A549 (cell line): ENCODE data around the gene WDCP. TPM values are rescaled to one million over a fixed set of nuclear protein-coding genes. Genes with fewer than 3 reads are reported as not detected.
A peak's percentile ranks its signal among the peaks of the same experiment; 100 is the strongest.

ENCODE experiments used
- CBX2 ChIP-seq: fragments of 200-600 bp; sonication (generic); IDR thresholded peaks from 2 replicates; pipeline ENCODE4 v1.6.1; 2016; ENCODE audit warnings: low read depth, mild to moderate bottlenecking, borderline replicate concordance
- CBX8 ChIP-seq: fragments of 200-600 bp; sonication (generic); IDR thresholded peaks from 2 replicates; pipeline ENCODE4 v1.6.1; 2016
- CEBPB ChIP-seq, 2 experiments: fragments of >200 bp in 1 of 2; sonication (Bioruptor Twin) in 1 of 2; formaldehyde crosslinking in 1 of 2; IDR thresholded peaks; 2 replicates each; pipeline ENCODE4 v1.6.1; 2012 to 2016
- CHD2 ChIP-seq: fragments of 150-350 bp; IDR thresholded peaks from 2 replicates; pipeline ENCODE4 v1.6.1; 2014; ENCODE audit warnings: low read length; ENCODE audit not compliant: partially characterized antibody
- CHD4 ChIP-seq: fragments of 200-600 bp; sonication (generic); IDR thresholded peaks from 2 replicates; pipeline ENCODE4 v1.6.1; 2016; ENCODE audit warnings: antibody characterized with exemption, mild to moderate bottlenecking, borderline replicate concordance
- EHF ChIP-seq: fragments of 250-450 bp; sonication (Bioruptor Pico); IDR thresholded peaks from 2 replicates; pipeline ENCODE4 v1.5.0; 2020; ENCODE audit warnings: mild to moderate bottlenecking
- EHMT2 ChIP-seq: fragments of 200-600 bp; sonication (generic); IDR thresholded peaks from 2 replicates; pipeline ENCODE4 v1.6.1; 2016; ENCODE audit warnings: antibody characterized with exemption, low read depth, mild to moderate bottlenecking, moderate library complexity
- FOSB ChIP-seq: fragments of 250-450 bp; sonication (Bioruptor Pico); IDR thresholded peaks from 2 replicates; pipeline ENCODE4 v1.5.0; 2020; ENCODE audit warnings: mild to moderate bottlenecking, moderate library complexity
- FOSL2 ChIP-seq, 2 experiments: fragments of 450-650 bp in 1 of 2; fragments of >200 bp in 1 of 2; sonication (Bioruptor Twin) in 1 of 2; formaldehyde crosslinking; IDR thresholded peaks; 2 replicates each; pipeline versions ENCODE4 v1.5.0 to v1.6.1; 2016 to 2020; ENCODE audit warnings: mild to moderate bottlenecking in 1 of 2, moderate library complexity in 1 of 2
- GATA3 ChIP-seq: IDR thresholded peaks from 2 replicates; pipeline ENCODE4 v1.6.1; 2012; ENCODE audit warnings: borderline replicate concordance
- HDAC2 ChIP-seq: fragments of 200-600 bp; sonication (generic); IDR thresholded peaks from 2 replicates; pipeline ENCODE4 v1.6.1; 2016
- HOXB5 ChIP-seq: fragments of 250-450 bp; sonication (Bioruptor Pico); IDR thresholded peaks from 2 replicates; pipeline ENCODE4 v1.5.0; 2020; ENCODE audit warnings: mild to moderate bottlenecking, moderate library complexity
- KDM1A ChIP-seq: fragments of 200-600 bp; sonication (generic); IDR thresholded peaks from 2 replicates; pipeline ENCODE4 v1.6.1; 2016; ENCODE audit warnings: low read depth, mild to moderate bottlenecking
- MAFK ChIP-seq: fragments of 450-650 bp; IDR thresholded peaks from 2 replicates; pipeline ENCODE4 v1.6.1; 2014; ENCODE audit not compliant: partially characterized antibody
- NFE2L2 ChIP-seq: fragments of 150-350 bp; conservative IDR thresholded peaks from 2 replicates; pipeline ENCODE4 v1.6.1; 2014; ENCODE audit warnings: low read length
- NPAS2 ChIP-seq: fragments of 250-450 bp; sonication (Bioruptor Pico); IDR thresholded peaks from 2 replicates; pipeline ENCODE4 v1.8.0; 2022; ENCODE audit warnings: mild to moderate bottlenecking, moderate library complexity, borderline replicate concordance
- PHF8 ChIP-seq: fragments of 200-600 bp; sonication (generic); IDR thresholded peaks from 2 replicates; pipeline ENCODE4 v1.6.1; 2016; ENCODE audit warnings: low read depth, mild to moderate bottlenecking, antibody characterized with exemption, moderate library complexity, borderline replicate concordance
- POLR2A ChIP-seq: IDR thresholded peaks from 2 replicates; pipeline ENCODE4 v1.6.1; 2012; ENCODE audit warnings: mild to moderate bottlenecking, low read length
- POLR2AphosphoS2 ChIP-seq: conservative IDR thresholded peaks from 2 replicates; pipeline ENCODE4 v1.6.1; 2012; ENCODE audit warnings: low read length, improper control_type of control experiment, inconsistent platforms
- RARB ChIP-seq: fragments of 250-450 bp; sonication (Bioruptor Pico); IDR thresholded peaks from 2 replicates; pipeline ENCODE4 v1.8.0; 2021; ENCODE audit warnings: mild to moderate bottlenecking, moderate library complexity
- RFX5 ChIP-seq: fragments of 450-650 bp; IDR thresholded peaks from 2 replicates; pipeline ENCODE4 v1.7.1; 2014; ENCODE audit warnings: antibody characterized with exemption, mild to moderate bottlenecking, moderate library complexity
- SREBF2 ChIP-seq: fragments of 450-650 bp; IDR thresholded peaks from 2 replicates; pipeline ENCODE4 v1.6.1; 2014; ENCODE audit warnings: mild to moderate bottlenecking, moderate library complexity
- TFCP2L1 ChIP-seq: fragments of 250-450 bp; sonication (Bioruptor Pico); IDR thresholded peaks from 2 replicates; pipeline ENCODE4 v1.5.0; 2021; ENCODE audit warnings: mild to moderate bottlenecking
- TP53 ChIP-seq: fragments of 250-450 bp; sonication (Bioruptor Pico); IDR thresholded peaks from 2 replicates; pipeline ENCODE4 v1.5.0; 2021; ENCODE audit warnings: mild to moderate bottlenecking, moderate library complexity
- ZSCAN20 ChIP-seq: fragments of 250-450 bp; sonication (Bioruptor Pico); IDR thresholded peaks from 2 replicates; pipeline ENCODE4 v1.8.0; 2022; ENCODE audit warnings: mild to moderate bottlenecking, moderate library complexity
- polyA plus RNA-seq, 4 experiments: library from polyadenylated mRNA; depleted of rRNA in 3 of 4; stranded (reverse); fragments of >200 nt; fragmentation: RNase III in 1 of 4; extraction: RNeasy Plus Mini Kit Qiagen cat#74134 plus additional on column Dnase treatment in 1 of 4; gene quantifications; 2 replicates in 3 of 4; 3 replicates in 1 of 4; pipeline ENCODE4 v1.2.3, GENCODE V29; 2011 to 2017
- TF ChIP-seq, protein P1 (sequence below): fragments of 250-450 bp; sonication (Bioruptor Pico); IDR thresholded peaks from 2 replicates; pipeline ENCODE4 v1.5.0; 2020; ENCODE audit warnings: low read depth, mild to moderate bottlenecking, moderate library complexity
- TF ChIP-seq, protein P2 (sequence below): fragments of 200-600 bp; sonication (generic); IDR thresholded peaks from 2 replicates; pipeline ENCODE4 v1.6.1; 2016; ENCODE audit warnings: antibody characterized with exemption, mild to moderate bottlenecking, moderate library complexity
- TF ChIP-seq, protein P3 (sequence below): fragments of >200 bp; sonication (Bioruptor Twin); formaldehyde crosslinking; IDR thresholded peaks from 3 replicates; pipeline ENCODE4 v1.6.1; 2016
- TF ChIP-seq, protein P4 (sequence below): IDR thresholded peaks from 2 replicates; pipeline ENCODE4 v1.6.1; 2012
- TF ChIP-seq, protein P5 (sequence below): fragments of 450-650 bp; IDR thresholded peaks from 2 replicates; pipeline ENCODE4 v1.6.1; 2014; ENCODE audit warnings: antibody characterized with exemption
- TF ChIP-seq, protein P6 (sequence below): fragments of >200 bp; sonication (Bioruptor Twin); formaldehyde crosslinking; IDR thresholded peaks from 3 replicates; pipeline ENCODE4 v1.5.1; 2016
- TF ChIP-seq, protein P7 (sequence below): fragments of >200 bp; sonication (Bioruptor Twin); formaldehyde crosslinking; IDR thresholded peaks from 2 replicates; pipeline ENCODE4 v1.6.1; 2016

The WDCP gene
- polyA plus RNA-seq, 2 of the 4 experiments (the other 2 are of a cell fraction) = 12.7 to 20.8 TPM

DNA sequence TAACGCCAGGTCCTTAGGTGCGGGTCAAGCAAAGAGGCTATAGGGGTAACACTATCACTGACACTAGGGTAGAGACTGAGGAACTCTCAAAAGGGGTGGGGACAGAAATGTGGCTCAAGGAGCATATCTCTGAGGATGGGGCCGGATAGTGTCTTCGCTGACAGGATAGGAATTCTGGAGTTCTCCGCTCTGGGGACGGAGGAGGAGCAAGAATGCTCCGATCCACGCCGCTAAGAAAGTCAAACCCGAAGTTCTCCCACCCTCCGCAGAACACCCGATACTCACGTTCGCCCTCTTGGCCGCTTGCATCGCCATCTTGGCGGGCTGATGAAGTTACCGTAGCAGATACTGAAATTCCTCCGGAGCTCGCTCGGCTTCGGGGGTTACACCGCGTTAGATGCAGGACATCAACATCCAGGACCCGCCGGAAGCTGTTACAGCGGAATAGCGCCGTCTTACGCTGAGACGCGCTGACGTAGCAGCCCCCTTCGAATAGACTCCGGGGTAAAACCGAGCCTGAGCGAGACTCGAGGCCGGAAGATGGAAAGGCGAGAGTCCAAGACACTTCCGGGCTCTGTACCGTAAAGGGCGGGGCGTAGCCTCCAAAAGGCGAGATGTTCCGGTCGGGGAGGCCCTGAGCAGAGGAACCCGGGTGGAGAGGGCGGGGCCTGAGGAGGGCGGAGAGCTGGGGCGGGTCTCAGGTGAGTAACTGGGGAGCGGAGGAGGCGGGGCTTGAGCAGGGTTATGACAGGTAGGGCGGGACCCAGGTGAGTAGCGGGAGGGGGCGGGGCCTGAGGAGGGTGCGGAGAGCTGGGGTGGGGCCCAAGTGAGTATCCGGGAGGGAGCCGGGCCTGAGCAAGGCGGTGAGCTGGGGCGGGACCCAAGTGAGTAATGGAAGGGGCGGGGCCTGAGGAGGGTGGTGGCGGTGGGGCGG lies 29.0 kb upstream of the WDCP start, which contains the start of gene SF3B6 (continued):
- TF ChIP-seq, protein P1, sequence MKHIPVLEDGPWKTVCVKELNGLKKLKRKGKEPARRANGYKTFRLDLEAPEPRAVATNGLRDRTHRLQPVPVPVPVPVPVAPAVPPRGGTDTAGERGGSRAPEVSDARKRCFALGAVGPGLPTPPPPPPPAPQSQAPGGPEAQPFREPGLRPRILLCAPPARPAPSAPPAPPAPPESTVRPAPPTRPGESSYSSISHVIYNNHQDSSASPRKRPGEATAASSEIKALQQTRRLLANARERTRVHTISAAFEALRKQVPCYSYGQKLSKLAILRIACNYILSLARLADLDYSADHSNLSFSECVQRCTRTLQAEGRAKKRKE (CRISPR knock-in tag) = no peak
- TF ChIP-seq TFCP2L1 (CRISPR knock-in tag) = no peak; the same call in 1 of the 2 replicates
- TF ChIP-seq MAFK = peak; percentile 85
- TF ChIP-seq NFE2L2 = no peak
- TF ChIP-seq HDAC2 = no peak
- TF ChIP-seq FOSL2 (IDR thresholded peaks at IDR 0.05) = no peak
- peak; percentile 67 for TF ChIP-seq FOSL2 (CRISPR knock-in tag; IDR thresholded peaks at IDR 0.05)
- no peak for TF ChIP-seq CBX2
- no peak; a peak in 1 of 4 replicates for TF ChIP-seq CEBPB (IDR thresholded peaks at IDR 0.05)
- no peak for TF ChIP-seq EHMT2
- no peak for TF ChIP-seq EHF
- no peak for TF ChIP-seq NPAS2 (CRISPR knock-in tag)
- TF ChIP-seq, protein P2, sequence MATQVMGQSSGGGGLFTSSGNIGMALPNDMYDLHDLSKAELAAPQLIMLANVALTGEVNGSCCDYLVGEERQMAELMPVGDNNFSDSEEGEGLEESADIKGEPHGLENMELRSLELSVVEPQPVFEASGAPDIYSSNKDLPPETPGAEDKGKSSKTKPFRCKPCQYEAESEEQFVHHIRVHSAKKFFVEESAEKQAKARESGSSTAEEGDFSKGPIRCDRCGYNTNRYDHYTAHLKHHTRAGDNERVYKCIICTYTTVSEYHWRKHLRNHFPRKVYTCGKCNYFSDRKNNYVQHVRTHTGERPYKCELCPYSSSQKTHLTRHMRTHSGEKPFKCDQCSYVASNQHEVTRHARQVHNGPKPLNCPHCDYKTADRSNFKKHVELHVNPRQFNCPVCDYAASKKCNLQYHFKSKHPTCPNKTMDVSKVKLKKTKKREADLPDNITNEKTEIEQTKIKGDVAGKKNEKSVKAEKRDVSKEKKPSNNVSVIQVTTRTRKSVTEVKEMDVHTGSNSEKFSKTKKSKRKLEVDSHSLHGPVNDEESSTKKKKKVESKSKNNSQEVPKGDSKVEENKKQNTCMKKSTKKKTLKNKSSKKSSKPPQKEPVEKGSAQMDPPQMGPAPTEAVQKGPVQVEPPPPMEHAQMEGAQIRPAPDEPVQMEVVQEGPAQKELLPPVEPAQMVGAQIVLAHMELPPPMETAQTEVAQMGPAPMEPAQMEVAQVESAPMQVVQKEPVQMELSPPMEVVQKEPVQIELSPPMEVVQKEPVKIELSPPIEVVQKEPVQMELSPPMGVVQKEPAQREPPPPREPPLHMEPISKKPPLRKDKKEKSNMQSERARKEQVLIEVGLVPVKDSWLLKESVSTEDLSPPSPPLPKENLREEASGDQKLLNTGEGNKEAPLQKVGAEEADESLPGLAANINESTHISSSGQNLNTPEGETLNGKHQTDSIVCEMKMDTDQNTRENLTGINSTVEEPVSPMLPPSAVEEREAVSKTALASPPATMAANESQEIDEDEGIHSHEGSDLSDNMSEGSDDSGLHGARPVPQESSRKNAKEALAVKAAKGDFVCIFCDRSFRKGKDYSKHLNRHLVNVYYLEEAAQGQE = no peak
- no peak for TF ChIP-seq ZSCAN20 (CRISPR knock-in tag)
- TF ChIP-seq, protein P3, sequence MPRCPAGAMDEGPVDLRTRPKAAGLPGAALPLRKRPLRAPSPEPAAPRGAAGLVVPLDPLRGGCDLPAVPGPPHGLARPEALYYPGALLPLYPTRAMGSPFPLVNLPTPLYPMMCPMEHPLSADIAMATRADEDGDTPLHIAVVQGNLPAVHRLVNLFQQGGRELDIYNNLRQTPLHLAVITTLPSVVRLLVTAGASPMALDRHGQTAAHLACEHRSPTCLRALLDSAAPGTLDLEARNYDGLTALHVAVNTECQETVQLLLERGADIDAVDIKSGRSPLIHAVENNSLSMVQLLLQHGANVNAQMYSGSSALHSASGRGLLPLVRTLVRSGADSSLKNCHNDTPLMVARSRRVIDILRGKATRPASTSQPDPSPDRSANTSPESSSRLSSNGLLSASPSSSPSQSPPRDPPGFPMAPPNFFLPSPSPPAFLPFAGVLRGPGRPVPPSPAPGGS = peak; percentile 94
- TF ChIP-seq, protein P4, sequence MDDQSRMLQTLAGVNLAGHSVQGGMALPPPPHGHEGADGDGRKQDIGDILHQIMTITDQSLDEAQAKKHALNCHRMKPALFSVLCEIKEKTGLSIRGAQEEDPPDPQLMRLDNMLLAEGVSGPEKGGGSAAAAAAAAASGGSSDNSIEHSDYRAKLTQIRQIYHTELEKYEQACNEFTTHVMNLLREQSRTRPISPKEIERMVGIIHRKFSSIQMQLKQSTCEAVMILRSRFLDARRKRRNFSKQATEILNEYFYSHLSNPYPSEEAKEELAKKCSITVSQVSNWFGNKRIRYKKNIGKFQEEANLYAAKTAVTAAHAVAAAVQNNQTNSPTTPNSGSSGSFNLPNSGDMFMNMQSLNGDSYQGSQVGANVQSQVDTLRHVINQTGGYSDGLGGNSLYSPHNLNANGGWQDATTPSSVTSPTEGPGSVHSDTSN = peak; percentile 95
- TF ChIP-seq FOSB (CRISPR knock-in tag) = no peak
- peak; percentile 77 for TF ChIP-seq GATA3
- TF ChIP-seq HOXB5 = no peak
- no peak for TF ChIP-seq RARB
- TF ChIP-seq, protein P5, sequence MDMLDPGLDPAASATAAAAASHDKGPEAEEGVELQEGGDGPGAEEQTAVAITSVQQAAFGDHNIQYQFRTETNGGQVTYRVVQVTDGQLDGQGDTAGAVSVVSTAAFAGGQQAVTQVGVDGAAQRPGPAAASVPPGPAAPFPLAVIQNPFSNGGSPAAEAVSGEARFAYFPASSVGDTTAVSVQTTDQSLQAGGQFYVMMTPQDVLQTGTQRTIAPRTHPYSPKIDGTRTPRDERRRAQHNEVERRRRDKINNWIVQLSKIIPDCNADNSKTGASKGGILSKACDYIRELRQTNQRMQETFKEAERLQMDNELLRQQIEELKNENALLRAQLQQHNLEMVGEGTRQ = no peak
- no peak; the same call in none of the 2 replicates for TF ChIP-seq POLR2AphosphoS2
- no peak for TF ChIP-seq KDM1A
- TF ChIP-seq RFX5 = 0 out of 2 replicates have a peak, but pooled peaks have one; percentile 50
- TF ChIP-seq CHD4 = no peak
- TF ChIP-seq POLR2A = peak; percentile 88
- TF ChIP-seq, protein P6, sequence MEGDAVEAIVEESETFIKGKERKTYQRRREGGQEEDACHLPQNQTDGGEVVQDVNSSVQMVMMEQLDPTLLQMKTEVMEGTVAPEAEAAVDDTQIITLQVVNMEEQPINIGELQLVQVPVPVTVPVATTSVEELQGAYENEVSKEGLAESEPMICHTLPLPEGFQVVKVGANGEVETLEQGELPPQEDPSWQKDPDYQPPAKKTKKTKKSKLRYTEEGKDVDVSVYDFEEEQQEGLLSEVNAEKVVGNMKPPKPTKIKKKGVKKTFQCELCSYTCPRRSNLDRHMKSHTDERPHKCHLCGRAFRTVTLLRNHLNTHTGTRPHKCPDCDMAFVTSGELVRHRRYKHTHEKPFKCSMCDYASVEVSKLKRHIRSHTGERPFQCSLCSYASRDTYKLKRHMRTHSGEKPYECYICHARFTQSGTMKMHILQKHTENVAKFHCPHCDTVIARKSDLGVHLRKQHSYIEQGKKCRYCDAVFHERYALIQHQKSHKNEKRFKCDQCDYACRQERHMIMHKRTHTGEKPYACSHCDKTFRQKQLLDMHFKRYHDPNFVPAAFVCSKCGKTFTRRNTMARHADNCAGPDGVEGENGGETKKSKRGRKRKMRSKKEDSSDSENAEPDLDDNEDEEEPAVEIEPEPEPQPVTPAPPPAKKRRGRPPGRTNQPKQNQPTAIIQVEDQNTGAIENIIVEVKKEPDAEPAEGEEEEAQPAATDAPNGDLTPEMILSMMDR = no peak
- TF ChIP-seq TP53 (CRISPR knock-in tag) = no peak
- no peak for TF ChIP-seq CBX8
- TF ChIP-seq CHD2 = peak; percentile 55
- no peak for TF ChIP-seq SREBF2
- TF ChIP-seq, protein P7, sequence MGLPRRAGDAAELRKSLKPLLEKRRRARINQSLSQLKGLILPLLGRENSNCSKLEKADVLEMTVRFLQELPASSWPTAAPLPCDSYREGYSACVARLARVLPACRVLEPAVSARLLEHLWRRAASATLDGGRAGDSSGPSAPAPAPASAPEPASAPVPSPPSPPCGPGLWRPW = no peak
- no peak; the same call in 1 of the 2 replicates for TF ChIP-seq PHF8
